Panc1 (cell line): Measurements from ENCODE around the gene PXMP2. TPM values are rescaled to one million over a fixed set of nuclear protein-coding genes. Genes with fewer than 3 reads are reported as not detected.

Source experiments
- ATAC-seq: fragments of 200-7000 bp; cut with Tn5 transposase; 2 replicates; pipeline ENCODE4 v1.9.1; 2020; ENCODE audit warnings: mild to moderate bottlenecking, moderate library complexity
- BruUV-seq: library from RNA; stranded (reverse); fragments of 400-500 nt; replicated peaks from 2 replicates; lab custom pipeline; 2021; lab: Mats Ljungman, UMichigan
- CTCF ChIA-PET: fragments of 300-600 bp; sonication (Branson Sonifier 250); formaldehyde crosslinking; loops from one replicate; lab custom pipeline; 2022; ENCODE audit warnings: antibody characterized with exemption; lab: Charles Lee
- POLR2A ChIA-PET: fragments of 300-600 bp; sonication (Branson Sonifier 250); formaldehyde crosslinking; loops from one replicate; lab custom pipeline; 2022; ENCODE audit warnings: antibody characterized with exemption; lab: Charles Lee
- DNase-seq: peaks from one replicate; pipeline ENCODE4 v3.0.0-alpha.2; 2010; ENCODE audit warnings: low read depth, low spot score
- H3K27ac ChIP-seq: 2 replicates; pipeline ENCODE4 v1.5.1; 2011; ENCODE audit warnings: mild to moderate bottlenecking, low read length, inconsistent platforms
- H3K27me3 ChIP-seq: fragments of 200-500 bp; sonication (Bioruptor generic); 2 replicates; pipeline ENCODE4 v1.6.0; 2014; ENCODE audit warnings: low read length, inconsistent platforms; ENCODE audit not compliant: control insufficient read depth, insufficient read depth
- H3K36me3 ChIP-seq: fragments of 200-500 bp; sonication (Bioruptor generic); 2 replicates; pipeline ENCODE4 v1.5.1; 2014; ENCODE audit warnings: inconsistent platforms, mild to moderate bottlenecking, low read length, moderate library complexity; ENCODE audit not compliant: control insufficient read depth, insufficient read depth
- H3K4me1 ChIP-seq: 2 replicates; pipeline ENCODE4 v1.5.1; 2011; ENCODE audit warnings: inconsistent platforms, mild to moderate bottlenecking, low read length, moderate library complexity; ENCODE audit not compliant: control insufficient read depth, insufficient read depth
- H3K4me3 ChIP-seq, 2 experiments: 2 replicates each; pipeline ENCODE4 v1.5.1; 2011 to 2012; ENCODE audit warnings: low read depth in 2 of 2, low read length in 2 of 2, mild to moderate bottlenecking in 2 of 2, inconsistent platforms in 1 of 2, moderate library complexity in 1 of 2
- H3K9me3 ChIP-seq: fragments of 200-500 bp; sonication (Bioruptor generic); 2 replicates; pipeline ENCODE4 v1.5.1; 2014; ENCODE audit warnings: low read depth, mild to moderate bottlenecking, inconsistent platforms, low read length, moderate library complexity; ENCODE audit not compliant: control insufficient read depth, insufficient read depth
- CTCF ChIP-seq: fragments of 450-650 bp; IDR thresholded peaks from 2 replicates; pipeline ENCODE4 v1.5.1; 2017; ENCODE audit warnings: mild to moderate bottlenecking
- POLR2AphosphoS5 ChIP-seq: IDR thresholded peaks from 2 replicates; pipeline ENCODE4 v1.6.1; 2012; ENCODE audit warnings: mild to moderate bottlenecking, low read depth, low read length, moderate library complexity
- SIN3A ChIP-seq: IDR thresholded peaks from 2 replicates; pipeline ENCODE4 v1.6.1; 2012; ENCODE audit warnings: low read depth, mild to moderate bottlenecking, low read length, moderate library complexity, borderline replicate concordance; ENCODE audit not compliant: insufficient read depth
- TCF7L2 ChIP-seq: IDR thresholded peaks from 2 replicates; pipeline ENCODE4 v1.6.1; 2011; ENCODE audit warnings: mild to moderate bottlenecking, low read depth, low read length, inconsistent platforms
- in situ Hi-C: cut with HindIII; loops from 2 replicates; pipeline ENCODE4 v1.10.0; 2016; ENCODE audit warnings: low sequenced_read_pairs, low pct_unique_long_range_greater_than_20kb
- intact Hi-C: fragments of 100-400 bp; cut with micrococcal nuclease; formaldehyde crosslinking; loops from one replicate; pipeline ENCODE4 v1.10.0; 2022; ENCODE audit not compliant: unreplicated experiment
- total RNA-seq: library from RNA; stranded (reverse); gene quantifications from one replicate; pipeline ENCODE4 v1.2.1, GENCODE V29; 2021; ENCODE audit not compliant: unreplicated experiment
- TF ChIP-seq, protein P1 (sequence below), 2 experiments: IDR thresholded peaks; 2 replicates each; pipeline ENCODE4 v1.6.1; 2011 to 2012; ENCODE audit warnings: low read depth in 2 of 2, control low read depth in 1 of 2, low read length in 1 of 2, mild to moderate bottlenecking in 1 of 2, moderate library complexity in 1 of 2; ENCODE audit not compliant: insufficient read depth in 1 of 2

PXMP2 gene
- total RNA-seq, 1 experiment from 2014 or later, result 21.3 TPM

GRCh38 chr12:132719141-132719953, 32.0 kb downstream of the PXMP2 start:
- ChIA-PET CTCF (no interaction called here), POLR2A (no interaction called here)
- DNase-seq (no peak), ATAC-seq (peak; percentile 15; the same call in 1 of the 2 replicates)
- no peak for TF ChIP-seq CTCF
- TF ChIP-seq SIN3A, result no peak
- TF ChIP-seq TCF7L2, result no peak
- TF ChIP-seq, protein P1, sequence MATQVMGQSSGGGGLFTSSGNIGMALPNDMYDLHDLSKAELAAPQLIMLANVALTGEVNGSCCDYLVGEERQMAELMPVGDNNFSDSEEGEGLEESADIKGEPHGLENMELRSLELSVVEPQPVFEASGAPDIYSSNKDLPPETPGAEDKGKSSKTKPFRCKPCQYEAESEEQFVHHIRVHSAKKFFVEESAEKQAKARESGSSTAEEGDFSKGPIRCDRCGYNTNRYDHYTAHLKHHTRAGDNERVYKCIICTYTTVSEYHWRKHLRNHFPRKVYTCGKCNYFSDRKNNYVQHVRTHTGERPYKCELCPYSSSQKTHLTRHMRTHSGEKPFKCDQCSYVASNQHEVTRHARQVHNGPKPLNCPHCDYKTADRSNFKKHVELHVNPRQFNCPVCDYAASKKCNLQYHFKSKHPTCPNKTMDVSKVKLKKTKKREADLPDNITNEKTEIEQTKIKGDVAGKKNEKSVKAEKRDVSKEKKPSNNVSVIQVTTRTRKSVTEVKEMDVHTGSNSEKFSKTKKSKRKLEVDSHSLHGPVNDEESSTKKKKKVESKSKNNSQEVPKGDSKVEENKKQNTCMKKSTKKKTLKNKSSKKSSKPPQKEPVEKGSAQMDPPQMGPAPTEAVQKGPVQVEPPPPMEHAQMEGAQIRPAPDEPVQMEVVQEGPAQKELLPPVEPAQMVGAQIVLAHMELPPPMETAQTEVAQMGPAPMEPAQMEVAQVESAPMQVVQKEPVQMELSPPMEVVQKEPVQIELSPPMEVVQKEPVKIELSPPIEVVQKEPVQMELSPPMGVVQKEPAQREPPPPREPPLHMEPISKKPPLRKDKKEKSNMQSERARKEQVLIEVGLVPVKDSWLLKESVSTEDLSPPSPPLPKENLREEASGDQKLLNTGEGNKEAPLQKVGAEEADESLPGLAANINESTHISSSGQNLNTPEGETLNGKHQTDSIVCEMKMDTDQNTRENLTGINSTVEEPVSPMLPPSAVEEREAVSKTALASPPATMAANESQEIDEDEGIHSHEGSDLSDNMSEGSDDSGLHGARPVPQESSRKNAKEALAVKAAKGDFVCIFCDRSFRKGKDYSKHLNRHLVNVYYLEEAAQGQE (IDR thresholded peaks at IDR 0.05; ENCODE audit: insufficient read depth in 1 of 2, low read depth in 2 of 2, low read length in 1 of 2), result no peak
- no peak for TF ChIP-seq POLR2AphosphoS5
- Histone ChIP-seq H3K4me1 (peaks cover 8% of the 10 kb centered on the region), H3K4me3 (no peak overlapping the region), H3K9me3 (no peaks in the 10 kb centered on the region), H3K27ac (peak overlapping the region; percentile 51; the same call in 1 of the 2 replicates), H3K27me3 (no peaks in the 10 kb centered on the region), H3K36me3 (peaks cover 5% of the 10 kb centered on the region)
- in situ Hi-C loops, result no loop called here
- no TSS peak for BruUV-seq
- intact Hi-C loops, result no loop called here

GRCh38 chr12:132719954-132720324, 32.6 kb downstream of the PXMP2 start:
- BruUV-seq, result no TSS peak

More at GRCh38 chr12:132719954-132720324, 32.6 kb downstream of the PXMP2 start:
- ChIA-PET POLR2A (interaction anchor here (0.7 kb wide), 1 partner anchor 293 kb away, joined by 11 read pairs; no protein-coding TSS in a partner anchor), CTCF (no interaction called here)
- Histone ChIP-seq H3K36me3 (peaks cover 7% of the 10 kb centered on the region), H3K4me3 (no peak overlapping the region), H3K4me1 (peaks cover 8% of the 10 kb centered on the region), H3K27me3 (no peaks in the 10 kb centered on the region), H3K27ac (no peak overlapping the region), H3K9me3 (no peaks in the 10 kb centered on the region)
- TF ChIP-seq, protein P1 (IDR thresholded peaks at IDR 0.05; ENCODE audit: insufficient read depth in 1 of 2, low read depth in 2 of 2, low read length in 1 of 2), result no peak
- TF ChIP-seq CTCF (no peak), TCF7L2 (no peak), SIN3A (no peak), POLR2AphosphoS5 (no peak)
- no peak for ATAC-seq
- intact Hi-C loops, result no loop called here
- in situ Hi-C loops, result no loop called here
- no peak for DNase-seq
